HepG2 (cell line): Measurements from ENCODE around the gene NR4A2. TPM values are rescaled to one million over a fixed set of nuclear protein-coding genes. Genes with fewer than 3 reads are reported as not detected.

Experiments used
- ATAC-seq: fragments of 200-7000 bp; cut with Tn5 transposase; 3 replicates; pipeline ENCODE4 v1.9.1; 2020; ENCODE audit warnings: mild to moderate bottlenecking, moderate library complexity
- BruUV-seq: library from RNA; stranded (reverse); fragments of 400-500 nt; replicated peaks from 2 replicates; lab custom pipeline; 2021; lab: Mats Ljungman, UMichigan
- CTCF ChIA-PET: fragments of 300-600 bp; formaldehyde crosslinking; extraction: SDS; loops from one replicate; lab custom pipeline; 2021; ENCODE audit warnings: low total read pairs, inconsistent platforms, low intra/inter-chr PET ratio; lab: Yijun Ruan, JAX
- POLR2A ChIA-PET: fragments of 350-600 bp; sonication (Branson Sonifier 250); formaldehyde crosslinking; loops from one replicate; lab custom pipeline; 2020; ENCODE audit warnings: antibody characterized with exemption, inconsistent platforms; lab: Yijun Ruan, JAX
- DNase-seq: peaks from one replicate; pipeline ENCODE4 v3.0.0-alpha.2; 2015; ENCODE audit warnings: low spot score
- FAIRE-seq: peaks from 3 replicates; lab custom pipeline; 2011; peaks lifted over from hg19 to GRCh38; lab: Jason Lieb, UNC
- H2AFZ ChIP-seq: one replicate; pipeline ENCODE4 v1.6.1; 2011; ENCODE audit warnings: low read length, inconsistent platforms
- H3K27ac ChIP-seq: fragments of 300-600 bp; 3 replicates; pipeline ENCODE4 v1.8.0; 2011; ENCODE audit warnings: mixed run types, mild to moderate bottlenecking, mixed read lengths, low read length, inconsistent platforms; ENCODE audit not compliant: insufficient read depth; ENCODE audit errors: extremely low read length
- H3K27me3 ChIP-seq, 2 experiments: fragments of 200-600 bp in 1 of 2; 2 replicates in 1 of 2; 3 replicates in 1 of 2; pipeline versions ENCODE4 v1.6.0 to v1.8.0; 2011; ENCODE audit warnings: low read length in 2 of 2, mild to moderate bottlenecking in 2 of 2, moderate library complexity in 2 of 2, inconsistent platforms in 1 of 2; ENCODE audit not compliant: insufficient read depth in 2 of 2, control insufficient read depth in 1 of 2
- H3K36me3 ChIP-seq, 2 experiments: fragments of 200-600 bp in 1 of 2; replicated peaks in 1 of 2; 2 replicates in 1 of 2; 3 replicates in 1 of 2; pipeline versions ENCODE4 v1.5.1 to v1.8.0; 2011; ENCODE audit warnings: low read length in 2 of 2, inconsistent platforms in 1 of 2; ENCODE audit not compliant: insufficient read depth in 2 of 2, control insufficient read depth in 1 of 2
- H3K4me1 ChIP-seq: 2 replicates; pipeline ENCODE4 v1.5.1; 2012; ENCODE audit warnings: low read length, inconsistent platforms; ENCODE audit not compliant: insufficient read depth
- H3K4me2 ChIP-seq: 2 replicates; pipeline ENCODE4 v1.6.0; 2011; ENCODE audit warnings: low read depth, low read length, inconsistent platforms
- H3K4me3 ChIP-seq, 3 experiments: fragments of 200-600 bp in 1 of 3; sonication (generic), shearing (Covaris generic) in 1 of 3; replicated peaks in 1 of 3; 2 replicates each; pipeline ENCODE4 v1.5.1; 2011 to 2016; ENCODE audit warnings: low read length in 3 of 3, inconsistent platforms in 2 of 3, low read depth in 2 of 3, mild to moderate bottlenecking in 2 of 3, control low read depth in 1 of 3, mixed read lengths in 1 of 3; ENCODE audit not compliant: insufficient read depth in 1 of 3
- H3K79me2 ChIP-seq: one replicate; pipeline ENCODE4 v1.6.1; 2011; ENCODE audit warnings: low read length, inconsistent platforms; ENCODE audit not compliant: insufficient read depth
- H3K9ac ChIP-seq: 2 replicates; pipeline ENCODE4 v1.6.0; 2011; ENCODE audit warnings: mild to moderate bottlenecking, low read depth, low read length, inconsistent platforms; ENCODE audit not compliant: insufficient read depth
- H3K9me3 ChIP-seq: 2 replicates; pipeline ENCODE4 v1.5.1; 2012; ENCODE audit warnings: mild to moderate bottlenecking, low read length
- H4K20me1 ChIP-seq: 2 replicates; pipeline ENCODE4 v1.6.0; 2011; ENCODE audit warnings: inconsistent platforms, mild to moderate bottlenecking, low read length, moderate library complexity; ENCODE audit not compliant: insufficient read depth
- BHLHE40 ChIP-seq: IDR thresholded peaks from 2 replicates; pipeline ENCODE4 v1.6.1; 2011; ENCODE audit warnings: low read length, improper control_type of control experiment
- THAP11 ChIP-seq: IDR thresholded peaks from 2 replicates; pipeline ENCODE4 v1.6.1; 2016; ENCODE audit warnings: missing biosample characterization, missing genetic modification reagents
- ZNF780A ChIP-seq: sonication (generic); formaldehyde crosslinking; IDR thresholded peaks from 2 replicates; pipeline ENCODE4 v1.8.0; 2022; ENCODE audit warnings: mild to moderate bottlenecking, missing genetic modification reagents, moderate library complexity
- WGBS: methylation state at CpG from one replicate; pipeline ENCODE4 v1.1.6; 2017; ENCODE audit warnings: low lambda C conversion rate; 5-methylcytosine and 5-hydroxymethylcytosine counted together
- in situ Hi-C: cut with HindIII; loops from 2 replicates; pipeline ENCODE4 v1.10.0; 2017; ENCODE audit warnings: low pct_unique_long_range_greater_than_20kb; ENCODE audit not compliant: extremely low pct_ligation_motif_present
- intact Hi-C: fragments of 100-400 bp; cut with micrococcal nuclease; formaldehyde crosslinking; loops from one replicate; pipeline ENCODE4 v1.10.0; 2022; ENCODE audit not compliant: unreplicated experiment
- polyA plus RNA-seq, 8 experiments: library from polyadenylated mRNA; depleted of rRNA in 3 of 8; stranded (reverse) in 7 of 8; unstranded in 1 of 8; fragments of >200 nt; fragmentation: Illumina TruSeq in 4 of 8; extraction: Trizol in 4 of 8; gene quantifications; 2 replicates each; pipeline versions ENCODE4 v1.2.1 to v1.2.3, GENCODE V29; 2011 to 2016; ENCODE audit warnings: low read depth in 4 of 8, missing spikeins in 1 of 8, mixed read lengths in 1 of 8; ENCODE audit not compliant: insufficient read depth in 1 of 8
- total RNA-seq, 5 experiments: library from RNA; depleted of rRNA; stranded (reverse); fragments of >200 nt; fragmentation: Illumina TruSeq; extraction: Trizol; gene quantifications; 2 replicates each; pipeline ENCODE4 v1.2.3, GENCODE V29; 2016; ENCODE audit warnings: low read depth in 1 of 5
- TF ChIP-seq, protein P1 (sequence below): sonication (generic); formaldehyde crosslinking; IDR thresholded peaks from 2 replicates; pipeline ENCODE4 v1.8.0; 2022; ENCODE audit warnings: mild to moderate bottlenecking, missing genetic modification reagents
- TF ChIP-seq, protein P2 (sequence below): sonication (generic); formaldehyde crosslinking; IDR thresholded peaks from 2 replicates; pipeline ENCODE4 v1.5.0; 2020; ENCODE audit warnings: missing genetic modification reagents
- TF ChIP-seq, protein P3 (sequence below): sonication (generic); formaldehyde crosslinking; IDR thresholded peaks from 2 replicates; pipeline ENCODE4 v1.5.1; 2020; ENCODE audit warnings: mild to moderate bottlenecking, missing genetic modification reagents, moderate library complexity

NR4A2 gene
- total and polyA plus RNA-seq, 2 of the 13 experiments (the other 11 are each of a cell fraction or from before 2014, with no cell fraction given) = not detected

DNA sequence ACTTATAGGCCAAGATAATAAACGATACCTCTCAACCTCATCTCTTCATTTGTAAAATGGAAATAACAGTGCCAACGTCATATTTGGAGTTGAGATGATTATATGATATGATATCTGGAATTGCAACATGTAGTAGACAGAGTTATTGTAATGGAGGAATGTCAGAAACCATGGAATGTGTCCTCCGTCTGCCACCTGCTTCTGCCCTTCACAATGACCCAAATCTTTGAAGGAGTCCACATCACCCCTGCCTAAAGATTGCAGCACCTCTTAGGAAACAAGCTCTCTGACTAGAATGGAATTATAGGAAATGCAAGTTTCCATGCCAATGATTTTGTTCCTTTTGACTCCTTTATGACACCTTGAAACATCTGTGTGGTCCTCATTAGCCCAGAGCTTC is 14.9 kb downstream of the NR4A2 start:
- H3K4me1 ChIP-seq = no peaks in the 10 kb centered on the region
- no peaks in the 10 kb centered on the region for H3K79me2 ChIP-seq
- WGBS = 0% methylated on average over 3 of the region's 3 CpGs
- intact Hi-C loops = no loop called here
- peaks cover 0 to 26% of the 10 kb centered on the region in 2 experiments; a peak in 4 of 5 replicates for H3K27me3 ChIP-seq
- ChIA-PET POLR2A (no interaction called here), CTCF (no interaction called here)
- no peak for ATAC-seq
- no peaks in the 10 kb centered on the region for H4K20me1 ChIP-seq
- DNase-seq = no peak
- no peak overlapping the region for H3K4me3 ChIP-seq
- H3K9ac ChIP-seq = no peak overlapping the region
- TF ChIP-seq ZNF780A (CRISPR knock-in tag) (no peak), THAP11 (CRISPR knock-in tag) (no peak), BHLHE40 (no peak)
- TF ChIP-seq, protein P1, sequence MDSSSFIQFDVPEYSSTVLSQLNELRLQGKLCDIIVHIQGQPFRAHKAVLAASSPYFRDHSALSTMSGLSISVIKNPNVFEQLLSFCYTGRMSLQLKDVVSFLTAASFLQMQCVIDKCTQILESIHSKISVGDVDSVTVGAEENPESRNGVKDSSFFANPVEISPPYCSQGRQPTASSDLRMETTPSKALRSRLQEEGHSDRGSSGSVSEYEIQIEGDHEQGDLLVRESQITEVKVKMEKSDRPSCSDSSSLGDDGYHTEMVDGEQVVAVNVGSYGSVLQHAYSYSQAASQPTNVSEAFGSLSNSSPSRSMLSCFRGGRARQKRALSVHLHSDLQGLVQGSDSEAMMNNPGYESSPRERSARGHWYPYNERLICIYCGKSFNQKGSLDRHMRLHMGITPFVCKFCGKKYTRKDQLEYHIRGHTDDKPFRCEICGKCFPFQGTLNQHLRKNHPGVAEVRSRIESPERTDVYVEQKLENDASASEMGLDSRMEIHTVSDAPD (CRISPR knock-in tag) = no peak
- TF ChIP-seq, protein P2, sequence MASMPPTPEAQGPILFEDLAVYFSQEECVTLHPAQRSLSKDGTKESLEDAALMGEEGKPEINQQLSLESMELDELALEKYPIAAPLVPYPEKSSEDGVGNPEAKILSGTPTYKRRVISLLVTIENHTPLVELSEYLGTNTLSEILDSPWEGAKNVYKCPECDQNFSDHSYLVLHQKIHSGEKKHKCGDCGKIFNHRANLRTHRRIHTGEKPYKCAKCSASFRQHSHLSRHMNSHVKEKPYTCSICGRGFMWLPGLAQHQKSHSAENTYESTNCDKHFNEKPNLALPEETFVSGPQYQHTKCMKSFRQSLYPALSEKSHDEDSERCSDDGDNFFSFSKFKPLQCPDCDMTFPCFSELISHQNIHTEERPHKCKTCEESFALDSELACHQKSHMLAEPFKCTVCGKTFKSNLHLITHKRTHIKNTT (CRISPR knock-in tag) = no peak
- TF ChIP-seq, protein P3, sequence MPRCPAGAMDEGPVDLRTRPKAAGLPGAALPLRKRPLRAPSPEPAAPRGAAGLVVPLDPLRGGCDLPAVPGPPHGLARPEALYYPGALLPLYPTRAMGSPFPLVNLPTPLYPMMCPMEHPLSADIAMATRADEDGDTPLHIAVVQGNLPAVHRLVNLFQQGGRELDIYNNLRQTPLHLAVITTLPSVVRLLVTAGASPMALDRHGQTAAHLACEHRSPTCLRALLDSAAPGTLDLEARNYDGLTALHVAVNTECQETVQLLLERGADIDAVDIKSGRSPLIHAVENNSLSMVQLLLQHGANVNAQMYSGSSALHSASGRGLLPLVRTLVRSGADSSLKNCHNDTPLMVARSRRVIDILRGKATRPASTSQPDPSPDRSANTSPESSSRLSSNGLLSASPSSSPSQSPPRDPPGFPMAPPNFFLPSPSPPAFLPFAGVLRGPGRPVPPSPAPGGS (CRISPR knock-in tag) = no peak
- no TSS peak for BruUV-seq
- no peaks in the 10 kb centered on the region for H3K36me3 ChIP-seq
- H2AFZ ChIP-seq = no peak overlapping the region
- in situ Hi-C loops = no loop called here
- no peak for FAIRE-seq
- H3K9me3 ChIP-seq = no peaks in the 10 kb centered on the region
- no peak overlapping the region for H3K4me2 ChIP-seq
- H3K27ac ChIP-seq = no peak overlapping the region
